Measurements from ENCODE around the gene REX1BD.
"Not testable (repeated sequence)": the region's sequence is repeated elsewhere in the genome, so short reads cannot be mapped to it uniquely, and the experiment has no call there.

REX1BD gene
- long read RNA-seq, donor 1, transcript REX1BD-205 (4 exons, 1,081 nt) = minor isoform, 9 of 87 reads
- long read RNA-seq, donor 1, transcript REX1BD-201 (5 exons, 839 nt) = major isoform, 28 of 87 reads
- long read RNA-seq, donor 1, transcript REX1BD-202 (5 exons, 702 nt) = minor isoform, 16 of 87 reads
- long read RNA-seq, donor 1, transcript REX1BD-203 (1 exons, 2,465 nt) = minor isoform, 12 of 87 reads
- long read RNA-seq, donor 1, partial matches to known transcripts = 22 of 87 reads
- long read RNA-seq, donor 1, other reads (novel, unspliced or antisense) = 0 of 87 reads
- long read RNA-seq, donor 2, transcript REX1BD-202 (5 exons, 702 nt) = minor isoform, 12 of 52 reads
- long read RNA-seq, donor 2, transcript REX1BD-201 (5 exons, 839 nt) = major isoform, 19 of 52 reads
- long read RNA-seq, donor 2, transcript REX1BD-205 (4 exons, 1,081 nt) = minor isoform, 5 of 52 reads
- long read RNA-seq, donor 2, transcript REX1BD-203 (1 exons, 2,465 nt) = minor isoform, 8 of 52 reads
- long read RNA-seq, donor 2, partial matches to known transcripts = 7 of 52 reads
- long read RNA-seq, donor 2, other reads (novel, unspliced or antisense) = 0 of 52 reads
- long read RNA-seq, donor 3, transcript REX1BD-205 (4 exons, 1,081 nt) = minor isoform, 6 of 28 reads
- long read RNA-seq, donor 3, transcript REX1BD-203 (1 exons, 2,465 nt) = minor isoform, 6 of 28 reads
- long read RNA-seq, donor 3, transcript REX1BD-201 (5 exons, 839 nt) = major isoform, 7 of 28 reads
- long read RNA-seq, donor 3, partial matches to known transcripts = 5 of 28 reads
- long read RNA-seq, donor 3, other reads (novel, unspliced or antisense) = 0 of 28 reads
- long read RNA-seq, donor 4, transcript REX1BD-203 (1 exons, 2,465 nt) = minor isoform, 15 of 78 reads
- long read RNA-seq, donor 4, transcript REX1BD-202 (5 exons, 702 nt) = minor isoform, 10 of 78 reads
- long read RNA-seq, donor 4, transcript REX1BD-201 (5 exons, 839 nt) = major isoform, 24 of 78 reads
- long read RNA-seq, donor 4, transcript REX1BD-205 (4 exons, 1,081 nt) = minor isoform, 10 of 78 reads
- long read RNA-seq, donor 4, partial matches to known transcripts = 17 of 78 reads
- long read RNA-seq, donor 4, other reads (novel, unspliced or antisense) = 0 of 78 reads
- long read RNA-seq, donor 5, transcript REX1BD-201 (5 exons, 839 nt) = major isoform, 33 of 82 reads
- long read RNA-seq, donor 5, transcript REX1BD-203 (1 exons, 2,465 nt) = minor isoform, 6 of 82 reads
- long read RNA-seq, donor 5, transcript REX1BD-205 (4 exons, 1,081 nt) = minor isoform, 15 of 82 reads
- long read RNA-seq, donor 5, transcript REX1BD-202 (5 exons, 702 nt) = minor isoform, 14 of 82 reads
- long read RNA-seq, donor 5, partial matches to known transcripts = 11 of 82 reads
- long read RNA-seq, donor 5, other reads (novel, unspliced or antisense) = 0 of 82 reads
- long read RNA-seq, donor 6, transcript REX1BD-202 (5 exons, 702 nt) = minor isoform, 12 of 77 reads
- long read RNA-seq, donor 6, transcript REX1BD-205 (4 exons, 1,081 nt) = minor isoform, 5 of 77 reads
- long read RNA-seq, donor 6, transcript REX1BD-203 (1 exons, 2,465 nt) = minor isoform, 12 of 77 reads
- long read RNA-seq, donor 6, transcript REX1BD-201 (5 exons, 839 nt) = major isoform, 24 of 77 reads
- long read RNA-seq, donor 6, partial matches to known transcripts = 24 of 77 reads
- long read RNA-seq, donor 6, other reads (novel, unspliced or antisense) = 0 of 77 reads
- long read RNA-seq, donor 7 = 0 reads
- long read RNA-seq, donor 8, transcript REX1BD-201 (5 exons, 839 nt) = major isoform, 25 of 56 reads
- long read RNA-seq, donor 8, transcript REX1BD-202 (5 exons, 702 nt) = minor isoform, 8 of 56 reads
- long read RNA-seq, donor 8, transcript REX1BD-203 (1 exons, 2,465 nt) = minor isoform, 7 of 56 reads
- long read RNA-seq, donor 8, partial matches to known transcripts = 12 of 56 reads
- long read RNA-seq, donor 8, other reads (novel, unspliced or antisense) = 0 of 56 reads

DNA sequence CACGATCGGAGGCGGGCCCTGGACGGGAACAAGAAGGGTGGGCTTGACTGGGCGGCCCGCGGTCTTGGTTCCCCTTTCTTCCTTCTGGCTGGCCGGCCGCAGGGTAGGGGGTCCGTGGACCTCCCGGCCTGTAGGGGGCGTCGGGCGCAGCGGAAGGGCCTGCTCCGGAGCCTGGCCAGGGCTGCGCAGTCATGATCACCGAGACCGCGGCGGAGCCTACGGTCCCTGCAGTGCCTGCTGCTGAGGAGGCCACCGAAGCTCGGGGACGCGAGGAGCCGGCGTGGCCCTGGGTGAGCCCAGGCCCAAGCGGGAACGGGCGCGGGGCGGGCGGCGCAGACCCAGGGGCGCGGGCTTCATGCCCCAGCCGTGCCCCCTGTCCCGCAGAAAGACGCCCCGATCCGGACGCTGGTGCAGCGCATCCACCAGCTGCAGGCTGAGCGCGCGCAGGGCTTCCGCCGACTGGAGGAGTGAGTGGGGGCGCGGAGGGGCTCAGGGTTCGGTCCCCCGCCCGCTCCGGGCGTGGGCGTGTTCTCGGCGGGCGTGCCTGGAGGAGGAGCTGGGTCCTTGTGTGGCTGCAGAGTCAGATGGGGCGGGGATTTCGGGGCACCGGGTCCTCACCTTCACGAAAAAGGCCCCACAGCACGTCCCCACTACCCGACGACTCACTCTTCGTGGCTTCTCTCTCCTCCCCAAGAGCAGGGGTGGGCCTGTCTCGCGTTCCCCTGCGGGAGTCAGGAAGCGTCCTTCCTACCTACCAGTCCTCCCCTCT lies at the start of gene REX1BD:
TSS of gene REX1BD (plus strand) at position 188 of the 769 bp plus-strand sequence. CDS start at position 192, 4 bp downstream.
- DNase-seq = peak; percentile 98

DNA sequence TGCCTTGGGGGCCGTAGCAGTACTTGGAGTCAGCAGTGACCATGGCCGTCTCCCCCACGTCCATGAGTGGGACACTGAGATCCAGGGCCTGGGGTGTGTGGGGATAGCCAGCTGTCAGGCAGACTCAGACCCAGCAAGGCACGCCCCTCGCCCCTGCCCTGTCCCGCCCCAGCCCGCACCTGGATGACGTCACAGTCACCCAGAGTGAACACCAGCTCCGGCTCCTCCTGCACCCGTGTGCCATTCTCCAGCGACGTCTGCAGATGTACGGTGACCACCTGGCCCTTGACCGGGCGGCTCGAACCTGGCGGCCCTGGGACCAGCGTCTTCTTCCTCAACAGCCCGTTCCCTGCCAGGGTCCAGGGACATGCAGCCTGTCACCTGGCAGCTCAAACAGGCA lies 49.2 kb upstream of the REX1BD start:
- DNase-seq = no peak

DNA sequence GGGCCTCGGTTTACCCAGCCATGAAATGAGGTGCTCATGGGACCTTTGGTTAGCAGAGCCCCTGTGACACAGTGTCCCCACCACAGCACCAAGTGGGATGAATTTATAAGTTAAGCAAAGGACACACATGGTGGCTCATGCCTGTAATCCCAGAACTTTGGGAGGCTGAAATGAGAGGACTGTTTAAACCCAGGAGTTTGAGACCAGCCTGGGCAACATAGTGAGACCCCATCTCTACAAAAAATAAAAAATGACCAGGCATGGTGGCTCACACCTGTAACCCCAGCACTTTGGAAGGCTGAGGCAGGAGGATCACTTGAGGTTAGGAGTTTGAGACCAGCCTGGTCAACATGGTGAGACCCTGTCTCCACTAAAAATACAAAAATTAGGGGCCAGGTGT lies 48.4 kb upstream of the REX1BD start:
- not testable (repeated sequence) for DNase-seq

DNA sequence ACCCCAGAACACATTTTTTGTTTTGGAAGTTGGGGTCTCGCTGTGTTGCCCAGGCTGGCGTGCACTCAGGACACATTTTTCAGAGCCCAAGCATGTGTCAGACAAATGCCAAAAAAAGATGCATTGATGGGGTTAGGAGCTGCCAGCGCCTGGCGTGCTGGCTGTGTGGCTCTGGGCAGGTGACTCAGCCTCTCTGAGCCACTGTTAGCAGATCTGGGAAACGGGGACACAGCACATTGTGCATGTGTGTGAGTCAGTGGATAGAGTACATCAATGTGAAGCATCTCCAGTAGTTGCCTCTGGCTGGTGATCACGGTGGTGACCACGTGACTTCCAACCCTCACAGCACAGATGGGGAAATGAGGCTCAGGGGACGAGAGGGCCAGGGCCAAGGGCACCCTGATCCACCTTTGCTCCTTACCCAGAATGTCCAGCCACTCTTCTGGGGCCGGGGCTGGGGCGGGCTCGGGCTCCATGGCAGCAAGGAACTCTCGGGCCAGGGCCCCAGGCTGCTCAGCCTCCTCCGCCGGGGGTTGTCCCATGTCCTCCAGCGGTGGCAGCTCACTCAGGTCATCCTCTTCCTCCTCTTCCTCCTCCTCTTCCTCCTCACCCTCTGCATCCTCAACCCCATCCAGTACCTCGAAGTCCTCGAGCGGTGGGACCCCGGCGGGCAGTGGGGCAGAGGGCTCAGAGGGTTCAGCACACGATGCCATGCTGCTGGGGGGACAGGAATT lies 47.2 kb upstream of the REX1BD start:
- DNase-seq = no peak

DNA sequence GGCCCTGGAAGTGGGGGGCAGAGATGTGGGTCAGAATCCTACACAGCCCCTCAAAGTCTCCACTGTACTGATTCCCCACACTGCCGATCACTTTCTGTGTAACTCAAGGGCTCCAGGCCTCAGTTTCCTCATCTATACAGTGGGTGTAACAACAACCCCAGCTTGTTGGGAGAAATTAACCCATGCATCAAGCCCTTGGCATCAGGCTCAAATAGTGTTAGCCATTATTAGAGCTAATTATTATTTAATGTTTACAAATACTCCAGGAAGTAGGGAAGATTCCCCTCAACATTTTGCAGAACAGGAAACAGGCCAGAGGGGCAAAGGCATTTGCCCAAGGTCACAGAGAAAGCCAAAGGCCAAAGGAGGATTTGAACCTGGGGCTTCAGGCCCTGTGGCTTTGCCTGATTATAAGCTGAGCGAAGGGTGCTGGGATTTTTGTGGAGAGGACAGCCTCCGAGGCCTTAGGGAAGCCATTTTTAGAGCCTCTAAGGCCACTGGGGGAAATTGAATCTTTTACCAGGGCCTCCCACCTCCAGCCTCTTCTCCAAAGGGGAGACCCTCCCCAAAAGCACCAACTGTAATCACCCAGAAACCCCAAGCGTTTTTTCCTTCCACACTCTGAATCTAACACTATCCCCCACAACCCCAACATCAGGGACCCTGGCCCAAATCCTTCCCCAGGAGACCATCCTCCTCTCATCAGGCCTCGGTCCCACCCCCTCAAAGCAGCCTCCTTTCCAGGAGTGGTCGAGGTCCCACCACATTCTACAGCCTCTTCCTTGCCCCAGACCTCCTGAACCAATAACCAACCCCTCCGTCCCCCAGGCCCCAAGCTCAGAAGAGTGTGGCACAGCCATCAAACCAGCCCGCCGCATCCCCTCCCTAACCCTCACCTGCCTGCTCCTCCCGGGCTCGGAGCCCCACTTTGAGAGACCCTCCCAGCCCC lies 46.3 kb upstream of the REX1BD start:
- no peak for DNase-seq

DNA sequence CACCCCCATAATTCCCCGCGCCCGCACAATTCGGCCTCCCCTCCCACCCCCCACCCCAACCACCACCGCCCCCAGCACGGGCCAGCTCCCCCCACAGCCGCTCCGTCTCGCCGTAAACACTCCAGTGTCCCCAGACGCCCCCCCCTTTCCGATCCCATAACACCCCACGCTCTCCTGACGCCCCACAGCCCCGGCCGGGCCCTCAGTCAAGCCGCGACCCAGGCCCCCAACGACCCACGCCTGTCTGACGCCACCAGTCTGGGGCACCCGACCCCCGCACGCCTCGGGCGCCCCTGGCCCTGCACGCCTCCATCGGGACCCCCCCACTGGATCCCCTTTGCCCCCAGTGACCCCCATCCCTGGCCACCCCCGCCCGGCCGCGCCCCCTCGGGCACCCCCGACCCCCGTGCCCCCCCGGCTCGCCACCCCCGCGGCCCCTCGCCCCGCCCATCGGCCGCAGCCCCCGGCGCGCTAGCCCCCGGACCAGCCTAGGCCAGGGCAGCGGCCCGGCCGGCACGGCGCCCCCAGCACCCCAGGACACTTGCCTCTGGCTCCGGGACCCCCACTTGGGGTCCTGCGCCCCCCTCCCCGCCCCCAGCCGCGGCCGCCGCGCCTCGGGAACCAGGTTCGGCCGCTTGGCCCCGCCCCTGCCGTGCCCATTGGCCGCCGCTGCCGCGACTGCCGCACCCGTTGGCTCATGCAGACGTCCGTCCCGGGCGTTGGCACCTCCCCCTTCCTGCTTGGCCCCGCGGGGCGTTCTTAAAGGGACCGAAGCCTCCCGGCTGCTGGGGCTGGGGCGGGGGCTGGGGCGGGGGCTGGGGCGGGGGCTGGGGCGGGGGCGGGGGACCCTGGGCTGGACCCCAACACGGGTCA lies 45.4 kb upstream of the REX1BD start, which contains the start of gene FKBP8:
TSS of gene FKBP8 (minus strand) at position 633 of the 873 bp plus-strand sequence. CDS start 1,603 bp downstream, outside the sequence.
- peak; percentile 58 for DNase-seq

DNA sequence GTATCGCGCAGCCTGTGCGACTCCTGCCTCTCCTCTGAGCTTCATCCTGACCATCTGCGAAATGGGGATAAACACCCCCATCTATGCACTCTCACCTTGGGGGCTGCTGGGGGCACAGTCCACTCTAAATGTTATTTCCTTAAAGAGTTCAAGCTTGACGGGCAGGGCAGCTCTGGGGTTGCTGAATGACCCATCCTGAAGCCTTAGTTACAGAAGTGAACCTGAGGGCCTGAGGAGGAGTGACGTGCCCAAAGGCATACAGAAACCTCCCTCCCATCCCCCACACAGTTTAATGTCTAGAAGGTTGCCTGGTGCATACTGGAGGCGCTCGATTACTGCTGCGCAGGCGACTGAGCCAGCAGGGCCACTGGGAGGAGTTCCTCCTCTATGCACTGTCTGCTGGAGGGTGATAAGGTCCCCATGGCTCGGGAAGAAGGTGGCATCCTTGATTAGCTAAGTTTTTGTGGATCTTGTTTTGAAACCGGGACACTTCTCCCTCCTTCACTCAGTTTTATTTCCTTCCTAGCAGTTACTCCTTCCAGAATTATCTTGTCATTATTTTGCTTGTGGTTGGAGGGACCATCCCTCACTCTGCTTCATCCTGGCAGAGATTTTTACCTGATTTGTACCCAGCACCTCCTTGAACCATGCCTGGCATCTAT lies 44.7 kb upstream of the REX1BD start:
- peak; percentile 28 for DNase-seq

DNA sequence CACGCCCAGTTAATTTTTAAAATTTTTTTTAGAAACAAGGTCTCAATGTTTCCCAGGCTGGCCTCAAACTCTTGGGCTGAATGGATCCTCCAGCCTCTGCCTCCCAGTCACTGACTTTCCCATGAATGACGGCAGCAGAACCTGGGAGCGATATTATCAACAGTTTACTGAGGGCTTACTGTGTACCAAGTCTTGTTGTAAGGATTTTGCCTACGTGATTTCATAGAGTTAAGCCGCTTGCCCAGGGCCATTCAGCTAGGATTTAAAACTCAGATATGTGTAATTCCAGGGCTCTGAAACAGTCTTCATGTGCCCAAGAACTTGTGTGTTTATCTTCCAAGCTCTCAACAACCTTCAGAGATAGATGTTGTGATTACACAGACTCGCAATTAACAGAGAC lies 37.0 kb upstream of the REX1BD start:
- no peak for DNase-seq

DNA sequence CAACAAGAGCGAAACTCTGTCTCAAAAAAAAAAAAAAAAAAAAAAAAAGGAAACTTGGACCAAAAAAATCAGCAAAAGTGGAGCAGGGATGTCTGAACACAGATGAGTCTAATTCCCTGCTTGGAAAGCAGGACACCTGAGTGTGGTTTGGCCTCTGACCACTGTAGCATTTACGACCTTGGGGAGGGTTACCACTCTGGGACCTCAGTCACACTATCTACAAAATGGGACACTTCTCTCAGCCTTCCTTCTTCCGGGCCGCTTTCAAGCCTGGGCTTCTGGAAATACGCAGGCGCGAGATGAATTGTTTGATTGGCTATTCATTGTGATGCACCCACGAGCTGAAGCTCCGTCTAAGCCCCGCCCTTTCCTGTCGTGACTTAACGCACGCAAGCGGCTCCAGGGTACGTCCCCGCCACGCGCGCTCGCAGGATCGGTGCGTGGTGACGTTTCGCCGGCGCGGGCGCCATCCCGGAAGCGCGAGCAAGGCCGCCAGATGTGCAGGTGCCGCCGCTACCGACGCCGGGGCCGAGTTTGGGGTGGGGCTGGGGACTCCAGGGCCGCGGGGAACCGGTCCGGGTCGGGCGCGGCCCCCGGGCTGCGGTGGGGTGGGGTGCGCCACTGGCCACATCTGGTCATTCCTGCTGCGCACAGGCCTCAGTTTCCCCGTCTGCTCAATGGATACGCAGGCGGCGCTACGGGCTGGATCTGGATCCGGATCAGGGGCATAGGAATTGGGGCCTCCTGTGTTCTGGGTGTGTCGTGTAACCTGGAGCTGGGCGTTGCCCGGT lies 31.0 kb upstream of the REX1BD start, which contains the start of gene KXD1:
TSS of gene KXD1 (plus strand) at position 460 of the 791 bp plus-strand sequence. CDS start 4,187 bp downstream, outside the sequence.
- DNase-seq = peak; percentile 73

DNA sequence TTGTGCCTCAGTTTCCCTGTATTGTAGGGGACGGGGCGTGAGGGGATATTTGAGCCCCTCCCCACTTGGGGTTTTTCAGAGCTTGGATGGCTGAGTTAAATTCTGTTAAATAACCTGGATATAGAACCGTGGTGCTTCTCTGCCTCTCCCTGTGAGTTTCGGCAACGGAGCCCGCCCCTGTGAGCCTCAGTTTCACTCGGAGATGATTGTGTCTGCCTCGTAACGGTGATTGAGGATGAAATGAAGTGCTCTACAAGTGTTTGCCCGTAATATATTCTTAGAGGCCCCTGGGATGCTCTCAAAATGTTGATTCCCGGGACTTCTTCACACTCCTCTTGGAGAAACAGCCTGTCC lies 30.4 kb upstream of the REX1BD start:
- DNase-seq = peak; percentile 49

DNA sequence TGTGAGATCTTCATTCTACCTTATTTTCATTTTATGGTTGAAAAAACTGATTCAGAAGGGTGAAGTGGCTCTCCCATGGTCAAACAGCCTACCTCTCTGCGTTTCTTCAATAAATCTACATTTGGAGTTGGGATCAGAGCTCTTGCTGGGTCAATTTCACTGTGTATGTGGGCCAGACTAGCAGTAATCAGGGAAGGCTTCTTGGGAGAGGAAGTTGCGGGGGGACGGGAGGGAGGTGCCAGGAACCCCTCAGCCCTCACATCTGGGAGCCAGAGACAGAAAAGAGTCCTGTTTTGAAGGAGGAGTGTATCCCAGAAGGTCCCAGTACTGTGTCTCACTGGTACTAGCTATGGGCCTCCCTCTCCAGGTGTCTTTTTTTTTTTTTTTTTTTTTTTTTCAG lies 30.0 kb upstream of the REX1BD start:
- DNase-seq = no peak

DNA sequence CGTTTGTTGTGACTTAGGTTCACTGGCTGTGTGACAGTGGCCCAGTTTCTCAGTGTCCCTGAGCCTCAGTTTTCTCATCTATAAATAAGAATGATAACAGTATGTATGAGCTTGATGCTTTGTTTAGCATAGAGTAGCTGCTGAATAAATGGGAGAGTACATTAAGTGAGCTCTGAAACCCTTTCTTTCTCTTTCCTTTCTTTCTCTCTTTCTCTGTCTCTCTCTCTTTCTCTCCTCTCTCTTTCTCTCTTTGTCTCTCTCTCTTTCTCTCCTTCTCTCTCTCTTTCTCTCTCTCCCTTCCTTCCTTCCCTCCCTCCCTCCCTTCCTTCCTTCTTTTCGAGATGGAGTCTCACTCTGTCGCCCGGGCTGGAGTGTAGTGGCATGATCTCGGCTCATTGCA lies 28.9 kb upstream of the REX1BD start:
- DNase-seq = no peak

DNA sequence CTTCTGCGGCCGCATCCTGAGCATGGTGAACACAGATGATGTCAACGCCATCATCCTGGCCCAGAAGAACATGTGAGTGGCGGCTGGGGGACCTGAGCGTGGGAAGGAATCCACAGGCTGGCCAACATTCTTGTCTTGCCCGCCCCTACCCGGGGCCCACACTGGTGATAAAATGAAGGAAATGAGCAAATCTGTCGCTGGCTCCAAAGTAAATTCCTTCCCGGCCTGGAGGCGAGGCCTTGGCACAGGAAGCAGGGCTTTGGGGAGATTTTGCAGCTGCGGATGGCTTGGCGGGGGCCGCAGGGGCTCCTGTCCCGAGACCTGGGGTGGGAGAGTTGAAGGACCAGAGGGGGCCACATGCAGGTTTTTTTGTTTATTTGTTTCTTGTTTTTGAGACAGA lies 26.5 kb upstream of the REX1BD start:
- no peak for DNase-seq

DNA sequence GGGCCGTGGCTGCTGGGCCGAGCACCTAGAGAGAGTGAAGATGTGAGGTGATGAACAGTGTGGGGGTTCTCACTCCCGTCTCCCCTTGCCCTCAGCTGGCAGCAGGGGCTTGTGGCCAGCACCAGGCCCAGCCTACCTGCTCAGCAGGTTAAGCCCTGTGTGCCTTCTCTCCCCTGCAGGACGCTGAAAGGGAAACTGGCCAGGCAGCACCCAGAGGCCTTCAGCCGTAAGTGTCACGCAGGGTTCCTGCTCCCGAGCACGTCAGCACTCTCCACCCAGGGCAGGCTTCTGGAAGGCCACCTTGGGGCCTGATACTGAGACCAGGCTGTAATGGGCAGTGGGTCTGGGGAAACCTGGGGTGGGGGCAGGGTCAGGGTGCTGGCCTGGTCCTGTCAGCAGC lies 21.6 kb upstream of the REX1BD start:
- no peak for DNase-seq

DNA sequence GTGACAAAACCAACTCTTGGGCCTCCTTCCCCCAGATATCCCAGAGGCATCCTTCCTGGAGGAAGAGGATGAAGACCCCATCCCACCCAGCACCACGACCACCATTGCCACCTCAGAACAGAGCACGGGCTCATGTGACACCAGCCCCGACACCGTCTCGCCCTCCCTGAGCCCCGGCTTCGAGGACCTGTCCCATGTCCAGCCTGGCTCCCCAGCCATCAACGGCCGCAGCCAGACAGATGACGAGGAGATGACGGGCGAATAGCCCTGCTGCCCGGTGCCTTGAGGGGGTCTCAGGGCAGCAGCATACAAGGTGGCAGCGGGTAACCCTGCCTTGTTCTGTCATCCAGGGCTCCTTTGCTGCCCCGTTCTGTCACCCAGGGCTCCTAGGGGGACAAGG lies 20.2 kb upstream of the REX1BD start:
- no peak for DNase-seq
